MM.1S (cell line): Measurements from ENCODE around the gene MRPL20.
"Not testable (repeated sequence)": the region's sequence is repeated elsewhere in the genome, so short reads cannot be mapped to it uniquely, and the experiment has no call there.

ENCODE experiments used
- EZH2 ChIP-seq: fragments of 300-600 bp; sonication (generic); optimal IDR thresholded peaks from 2 replicates; pipeline ENCODE3; 2017; ENCODE audit warnings: low read depth, mild to moderate bottlenecking, antibody characterized with exemption, low read length, mixed read lengths
- TF ChIP-seq, protein P1 (sequence below): fragments of 300-600 bp; sonication (generic); IDR thresholded peaks from 2 replicates; pipeline ENCODE4 v1.5.1; 2016; ENCODE audit warnings: antibody characterized with exemption, low read length, mixed read lengths

DNA sequence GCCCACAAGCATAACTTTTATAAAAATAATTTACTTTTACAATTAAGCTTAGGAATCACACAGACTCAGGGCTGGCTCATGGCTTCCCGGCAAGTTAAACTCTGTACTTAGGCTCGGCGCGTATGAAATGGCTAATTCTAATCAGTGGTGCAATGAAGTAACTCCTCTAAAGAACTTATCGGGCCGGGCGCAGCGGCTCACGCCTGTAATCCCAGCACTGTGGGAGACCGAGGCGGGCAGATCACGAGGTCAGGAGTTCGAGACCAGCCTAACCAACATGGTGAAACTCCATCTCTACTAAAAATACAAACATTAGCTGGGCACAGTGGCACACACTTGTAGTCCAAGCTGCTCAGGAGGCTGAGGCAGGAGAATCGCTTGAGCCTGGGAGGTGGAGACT is 37.0 kb downstream of the MRPL20 start:
- TF ChIP-seq, protein P1, sequence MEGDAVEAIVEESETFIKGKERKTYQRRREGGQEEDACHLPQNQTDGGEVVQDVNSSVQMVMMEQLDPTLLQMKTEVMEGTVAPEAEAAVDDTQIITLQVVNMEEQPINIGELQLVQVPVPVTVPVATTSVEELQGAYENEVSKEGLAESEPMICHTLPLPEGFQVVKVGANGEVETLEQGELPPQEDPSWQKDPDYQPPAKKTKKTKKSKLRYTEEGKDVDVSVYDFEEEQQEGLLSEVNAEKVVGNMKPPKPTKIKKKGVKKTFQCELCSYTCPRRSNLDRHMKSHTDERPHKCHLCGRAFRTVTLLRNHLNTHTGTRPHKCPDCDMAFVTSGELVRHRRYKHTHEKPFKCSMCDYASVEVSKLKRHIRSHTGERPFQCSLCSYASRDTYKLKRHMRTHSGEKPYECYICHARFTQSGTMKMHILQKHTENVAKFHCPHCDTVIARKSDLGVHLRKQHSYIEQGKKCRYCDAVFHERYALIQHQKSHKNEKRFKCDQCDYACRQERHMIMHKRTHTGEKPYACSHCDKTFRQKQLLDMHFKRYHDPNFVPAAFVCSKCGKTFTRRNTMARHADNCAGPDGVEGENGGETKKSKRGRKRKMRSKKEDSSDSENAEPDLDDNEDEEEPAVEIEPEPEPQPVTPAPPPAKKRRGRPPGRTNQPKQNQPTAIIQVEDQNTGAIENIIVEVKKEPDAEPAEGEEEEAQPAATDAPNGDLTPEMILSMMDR: not testable (repeated sequence)
- not testable (repeated sequence) for TF ChIP-seq EZH2
